ENCODE results near the gene NTRK3. TPM values are rescaled to one million over a fixed set of nuclear protein-coding genes. Genes with fewer than 3 reads are reported as not detected.

The NTRK3 gene
- total and polyA plus RNA-seq, 2 of the 8 experiments (the other 6 are each of a cell fraction or from before 2014, with no cell fraction given), result 4.5 to 6.8 TPM

DNA sequence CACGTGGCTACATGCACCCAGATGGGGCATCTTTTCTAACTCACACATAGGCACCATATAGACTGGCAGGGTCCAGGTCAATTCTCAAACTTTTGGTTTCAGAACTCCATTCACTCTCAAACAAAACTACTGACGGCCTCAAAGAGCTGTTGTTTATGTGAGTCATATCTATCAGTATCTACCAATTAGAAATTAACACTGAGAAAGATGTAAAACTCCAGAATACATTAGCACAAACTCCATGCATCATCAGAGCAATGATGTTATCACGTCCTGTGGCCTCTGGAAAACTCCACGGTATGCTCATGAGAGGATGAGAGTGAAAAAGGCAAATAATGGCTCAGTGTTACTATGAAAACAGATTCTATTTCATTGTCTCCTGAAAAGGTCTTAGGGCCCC is 116.1 kb downstream of the NTRK3 start:
- POLR2A ChIA-PET (ENCODE audit: partially characterized antibody), result no interaction called here
- Histone ChIP-seq H3K4me1 (replicated peaks in 1 of 4; ENCODE audit: control insufficient read depth in 3 of 4, insufficient read depth in 4 of 4, low read length in 3 of 4) (no peaks in the 10 kb centered on the region; a peak in 1 of 7 replicates), H2AK5ac (ENCODE audit: low read depth, low read length) (no peak overlapping the region), H2BK5ac (ENCODE audit: low read depth, low read length) (no peak overlapping the region), H3K27ac (ENCODE audit: low read depth, low read length) (no peak overlapping the region), H4K5ac (ENCODE audit: insufficient read length, low read depth, low read length) (no peak overlapping the region), H3K9me3 (ENCODE audit: insufficient read depth in 2 of 2, low read depth in 1 of 2, low read length in 1 of 2) (no peaks in the 10 kb centered on the region), H2BK12ac (ENCODE audit: low read depth, low read length) (no peak overlapping the region), H3K9ac (replicated peaks in 1 of 4; ENCODE audit: extremely low read depth in 1 of 4, low read depth in 3 of 4, low read length in 3 of 4) (no peak overlapping the region), H3K79me2 (ENCODE audit: control insufficient read depth in 1 of 2, insufficient read depth in 2 of 2, low read length in 2 of 2) (no peaks in the 10 kb centered on the region), H2BK15ac (ENCODE audit: low read length) (no peak overlapping the region), H3K14ac (ENCODE audit: insufficient read length) (no peak overlapping the region), H3K23me2 (ENCODE audit: low read depth, low read length) (no peaks in the 10 kb centered on the region), H3K79me1 (ENCODE audit: low read depth, low read length) (no peaks in the 10 kb centered on the region), H3K4me2 (ENCODE audit: insufficient read depth in 1 of 2, low read depth in 2 of 2, low read length in 2 of 2) (no peak overlapping the region), H2AFZ (ENCODE audit: low read length) (no peak overlapping the region), H3K18ac (ENCODE audit: extremely low read depth, low read length) (no peak overlapping the region), H3K4me3 (ENCODE audit: extremely low read depth in 1 of 4, insufficient read depth in 2 of 4, low read depth in 3 of 4, low read length in 4 of 4) (no peak overlapping the region), H4K91ac (replicated peaks; ENCODE audit: insufficient read length, low read length) (no peak overlapping the region), H4K8ac (ENCODE audit: extremely low read depth, insufficient read depth, low read length) (no peak overlapping the region), H3K56ac (replicated peaks; ENCODE audit: insufficient read length, low read depth, low read length) (no peak overlapping the region), H3K23ac (ENCODE audit: insufficient read length) (no peak overlapping the region), H2BK20ac (ENCODE audit: low read length) (no peak overlapping the region), H3K36me3 (ENCODE audit: control insufficient read depth in 2 of 4, insufficient read depth in 4 of 4, low read length in 3 of 4) (no peaks in the 10 kb centered on the region; a peak in 1 of 8 replicates), H2BK120ac (replicated peaks; ENCODE audit: low read depth, low read length) (no peak overlapping the region), H3K27me3 (replicated peaks in 1 of 4; ENCODE audit: control insufficient read depth in 3 of 4, extremely low read depth in 1 of 4, insufficient read depth in 3 of 4, low read length in 3 of 4) (no peaks in the 10 kb centered on the region), H3K4ac (replicated peaks; ENCODE audit: insufficient read length, low read depth, low read length) (no peak overlapping the region), H4K20me1 (replicated peaks in 1 of 2; ENCODE audit: control insufficient read depth in 1 of 2, insufficient read depth in 2 of 2, low read length in 2 of 2) (no peaks in the 10 kb centered on the region)
- CTCF ChIA-PET (ENCODE audit: partially characterized antibody), result interaction anchor here (0.6 to 1.5 kb wide), 3 partner anchors 16 to 382 kb away, joined by 3 to 4 read pairs (median 4); no protein-coding TSS in a partner anchor
- 91% methylated on average over 4 of the region's 4 CpGs; no CpG with 5 or more reads in 1 of the 2 experiments for WGBS, 2 experiments (ENCODE audit: extremely low coverage in 1 of 2, insufficient coverage in 1 of 2, insufficient read length in 1 of 2, insufficient replicate concordance in 2 of 2, low coverage in 1 of 2, low lambda C conversion rate in 2 of 2, missing lambda C conversion rate in 1 of 2)
- no peak for FAIRE-seq
- DNase-seq (ENCODE audit: low read depth in 1 of 2, low spot score in 2 of 2), result no peak
- no peak for TF ChIP-seq SRF (IDR thresholded peaks at IDR 0.05; ENCODE audit: low read depth, low read length)
- no peak for TF ChIP-seq YY1 (IDR thresholded peaks at IDR 0.05; ENCODE audit: low read depth, low read length)
- TF ChIP-seq HDAC6 (IDR thresholded peaks at IDR 0.05; ENCODE audit: low read depth, low read length), result no peak
